MCF 10A (cell line): ENCODE measurements around the gene RPUSD4. TPM values are rescaled to one million over a fixed set of nuclear protein-coding genes. Genes with fewer than 3 reads are reported as not detected.

Experiments
- BruUV-seq: library from RNA; stranded (reverse); fragments of 400-500 nt; replicated peaks from 2 replicates; lab custom pipeline; 2021; lab: Mats Ljungman, UMichigan
- CTCF ChIA-PET: fragments of 300-600 bp; sonication (Branson Sonifier 250); formaldehyde crosslinking; extraction: SDS; loops from one replicate; lab custom pipeline; 2021; ENCODE audit warnings: antibody characterized with exemption, inconsistent platforms; lab: Yijun Ruan, JAX
- POLR2A ChIA-PET: fragments of 300-600, 350-650 bp; sonication (Branson Sonifier 250); formaldehyde crosslinking; extraction: SDS; loops from one replicate; lab custom pipeline; 2020; ENCODE audit warnings: antibody characterized with exemption, inconsistent platforms; lab: Yijun Ruan, JAX
- DNase-seq: peaks from one replicate; pipeline ENCODE4 v3.0.0-alpha.2; 2018; ENCODE audit not compliant: unreplicated experiment
- H3K27ac Mint-ChIP-seq: one replicate; pipeline ENCODE4 v1.8.0; 2022; ENCODE audit warnings: mild to moderate bottlenecking, low read depth, mixed read lengths; ENCODE audit not compliant: unreplicated experiment
- H3K27me3 Mint-ChIP-seq: one replicate; pipeline ENCODE4 v1.8.0; 2022; ENCODE audit warnings: mixed read lengths; ENCODE audit not compliant: insufficient read depth, unreplicated experiment
- H3K36me3 Mint-ChIP-seq: one replicate; pipeline ENCODE4 v1.8.0; 2022; ENCODE audit warnings: mild to moderate bottlenecking, moderate library complexity, mixed read lengths; ENCODE audit not compliant: insufficient read depth, unreplicated experiment
- H3K4me1 Mint-ChIP-seq: one replicate; pipeline ENCODE4 v1.8.0; 2022; ENCODE audit warnings: mixed read lengths; ENCODE audit not compliant: insufficient read depth, unreplicated experiment
- H3K4me3 Mint-ChIP-seq: one replicate; pipeline ENCODE4 v1.8.0; 2022; ENCODE audit warnings: mild to moderate bottlenecking, moderate library complexity, mixed read lengths; ENCODE audit not compliant: unreplicated experiment
- H3K9me3 Mint-ChIP-seq: one replicate; pipeline ENCODE4 v1.8.0; 2022; ENCODE audit warnings: mixed read lengths; ENCODE audit not compliant: unreplicated experiment
- CTCF ChIP-seq: fragments of 200-600 bp; IDR thresholded peaks from one replicate; pipeline ENCODE4 v1.8.0; 2022; ENCODE audit warnings: antibody characterized with exemption, mild to moderate bottlenecking; ENCODE audit not compliant: unreplicated experiment
- intact Hi-C: fragments of 100-400 bp; cut with micrococcal nuclease; formaldehyde crosslinking; loops from 2 replicates; pipeline ENCODE4 v1.14.1; 2022
- total RNA-seq: library from RNA; stranded (reverse); gene quantifications from 2 replicates; pipeline ENCODE4 v1.2.3, GENCODE V29; 2022

RPUSD4 gene
- total RNA-seq, 1 experiment from 2014 or later = 26.7 TPM

GRCh38 chr11:126229858-126230540 is 18.5 kb upstream of the RPUSD4 start:
- Mint-ChIP-seq H3K27me3 (no peaks in the 10 kb centered on the region), H3K4me3 (no peak overlapping the region), H3K9me3 (no peaks in the 10 kb centered on the region), H3K27ac (no peak overlapping the region), H3K4me1 (no peaks in the 10 kb centered on the region), H3K36me3 (peaks cover 20% of the 10 kb centered on the region)
- intact Hi-C loops = no loop called here
- ChIA-PET POLR2A (interaction anchor here (0.6 to 3.1 kb wide), 3 partner anchors 18 to 287 kb away, joined by 3 to 14 read pairs (median 9); partner anchors contain the start of genes FAM118B, FOXRED1, RPUSD4 and SRPRA), CTCF (interaction anchor here (0.5 kb wide), 1 partner anchor 187 kb away, joined by 4 read pairs; no protein-coding TSS in a partner anchor)
- no peak for TF ChIP-seq CTCF
- no peak for DNase-seq
- no TSS peak for BruUV-seq

- intact Hi-C loops = no loop called here
- TF ChIP-seq CTCF = no peak
- no peaks in the 10 kb centered on the region for H3K27me3 Mint-ChIP-seq
- ChIA-PET POLR2A (interaction anchor here (0.5 kb wide), 1 partner anchor 91 kb away, joined by 4 read pairs; no protein-coding TSS in a partner anchor), CTCF (interaction anchor here (0.5 kb wide), 1 partner anchor 11 kb away, joined by 4 read pairs; no protein-coding TSS in a partner anchor)
- no peak overlapping the region for H3K27ac Mint-ChIP-seq
- H3K4me1 Mint-ChIP-seq = peaks cover 7% of the 10 kb centered on the region
- H3K4me3 Mint-ChIP-seq = no peak overlapping the region
- no peaks in the 10 kb centered on the region for H3K9me3 Mint-ChIP-seq
- no peak for DNase-seq
- no TSS peak for BruUV-seq
- H3K36me3 Mint-ChIP-seq = peaks cover 12% of the 10 kb centered on the region
Measured at GRCh38 chr11:126226334-126227084, 15.1 kb upstream of the RPUSD4 start.

- TF ChIP-seq CTCF = no peak
- no peaks in the 10 kb centered on the region for H3K9me3 Mint-ChIP-seq
- no TSS peak for BruUV-seq
- DNase-seq = no peak
- peaks cover 6% of the 10 kb centered on the region for H3K36me3 Mint-ChIP-seq
- CTCF ChIA-PET = interaction anchor here (1.0 kb wide), 1 partner anchor 25 kb away, joined by 3 read pairs; no protein-coding TSS in a partner anchor
- H3K4me1 Mint-ChIP-seq = peaks cover 7% of the 10 kb centered on the region
- no peak overlapping the region for H3K4me3 Mint-ChIP-seq
- POLR2A ChIA-PET = interaction anchor here (1.1 kb wide), 1 partner anchor 14 kb away, joined by 4 read pairs; the partner anchor contains the start of genes FAM118B and RPUSD4
- H3K27me3 Mint-ChIP-seq = no peaks in the 10 kb centered on the region
- H3K27ac Mint-ChIP-seq = no peak overlapping the region
- intact Hi-C loops = no loop called here
Measured at GRCh38 chr11:126225295-126225665, 13.8 kb upstream of the RPUSD4 start.
